IMR-90 (cell line): ENCODE data around the gene ARHGAP24. TPM values are rescaled to one million over a fixed set of nuclear protein-coding genes. Genes with fewer than 3 reads are reported as not detected.

Source experiments
- ATAC-seq: fragments of 200-7000 bp; cut with Tn5 transposase; 2 replicates; pipeline ENCODE4 v1.9.1; 2020; ENCODE audit warnings: low read depth, mild to moderate bottlenecking, moderate library complexity
- BruUV-seq: library from RNA; stranded (reverse); fragments of 400-500 nt; replicated peaks from 2 replicates; lab custom pipeline; 2021; lab: Mats Ljungman, UMichigan
- CTCF ChIA-PET: fragments of 300-600 bp; formaldehyde crosslinking; extraction: SDS; loops from one replicate; lab custom pipeline; 2021; ENCODE audit warnings: antibody characterized with exemption; lab: Yijun Ruan, JAX
- POLR2A ChIA-PET: fragments of 300-600 bp; sonication (Branson Sonifier 250); formaldehyde crosslinking; loops from one replicate; lab custom pipeline; 2022; ENCODE audit warnings: antibody characterized with exemption; ENCODE audit not compliant: unreplicated experiment; lab: Charles Lee
- DNase-seq: peaks from one replicate; pipeline ENCODE4 v3.0.0; 2013
- H2AFZ ChIP-seq: replicated peaks from 2 replicates; pipeline ENCODE3; 2013; ENCODE audit warnings: low read length, mild to moderate bottlenecking; ENCODE audit not compliant: poor library complexity
- H2AK5ac ChIP-seq: 2 replicates; pipeline ENCODE4 v1.6.1; 2013; ENCODE audit warnings: low read depth, low read length, inconsistent platforms
- H2AK9ac ChIP-seq: replicated peaks from 2 replicates; pipeline ENCODE3; 2013; ENCODE audit warnings: mild to moderate bottlenecking, low read depth, low read length, moderate library complexity; ENCODE audit not compliant: poor library complexity
- H2BK120ac ChIP-seq: 2 replicates; pipeline ENCODE4 v1.6.1; 2013; ENCODE audit warnings: low read depth, low read length, inconsistent platforms
- H2BK15ac ChIP-seq: 3 replicates; pipeline ENCODE4 v1.6.1; 2013; ENCODE audit warnings: low read depth, low read length, inconsistent platforms
- H2BK20ac ChIP-seq: 2 replicates; pipeline ENCODE4 v1.6.1; 2013; ENCODE audit warnings: low read depth, mild to moderate bottlenecking, inconsistent platforms, low read length, moderate library complexity
- H2BK5ac ChIP-seq: 2 replicates; pipeline ENCODE4 v1.6.1; 2013; ENCODE audit warnings: mild to moderate bottlenecking, low read depth, low read length, inconsistent platforms; ENCODE audit not compliant: poor library complexity, severe bottlenecking
- H3K14ac ChIP-seq: replicated peaks from 2 replicates; pipeline ENCODE4 v1.6.1; 2013; ENCODE audit warnings: low read depth, low read length, inconsistent platforms
- H3K18ac ChIP-seq: 2 replicates; pipeline ENCODE4 v1.6.1; 2013; ENCODE audit warnings: low read depth, low read length, control low read depth
- H3K23ac ChIP-seq: 2 replicates; pipeline ENCODE4 v1.6.1; 2013; ENCODE audit warnings: low read depth, low read length, inconsistent platforms
- H3K27ac ChIP-seq: 2 replicates; pipeline ENCODE4 v1.5.1; 2013; ENCODE audit warnings: mild to moderate bottlenecking, control low read depth, low read length; ENCODE audit not compliant: insufficient read depth
- H3K27me3 ChIP-seq: 2 replicates; pipeline ENCODE4 v1.6.1; 2013; ENCODE audit warnings: low read length; ENCODE audit not compliant: control insufficient read depth, insufficient read depth
- H3K36me3 ChIP-seq: 2 replicates; pipeline ENCODE4 v1.6.1; 2013; ENCODE audit warnings: low read length, mixed read lengths; ENCODE audit not compliant: control insufficient read depth, insufficient read depth
- H3K4ac ChIP-seq: 2 replicates; pipeline ENCODE4 v1.6.1; 2013; ENCODE audit warnings: low read depth, low read length, inconsistent platforms
- H3K4me1 ChIP-seq: 2 replicates; pipeline ENCODE4 v1.6.1; 2013; ENCODE audit warnings: low read length, mixed read lengths; ENCODE audit not compliant: control insufficient read depth, insufficient read depth
- H3K4me2 ChIP-seq: 2 replicates; pipeline ENCODE4 v1.6.1; 2013; ENCODE audit warnings: low read depth, mild to moderate bottlenecking, control low read depth, low read length, moderate library complexity
- H3K4me3 ChIP-seq: 2 replicates; pipeline ENCODE4 v1.5.1; 2013; ENCODE audit warnings: low read depth, mild to moderate bottlenecking, control low read depth, low read length, moderate library complexity; ENCODE audit not compliant: insufficient read depth
- H3K56ac ChIP-seq: 2 replicates; pipeline ENCODE4 v1.6.1; 2013; ENCODE audit warnings: low read length, inconsistent platforms; ENCODE audit not compliant: insufficient read depth; ENCODE audit errors: extremely low read depth
- H3K79me1 ChIP-seq, 2 experiments: 2 replicates each; pipeline ENCODE4 v1.6.1; 2013; ENCODE audit warnings: low read length in 2 of 2, inconsistent platforms in 1 of 2, low read depth in 1 of 2
- H3K9ac ChIP-seq: 2 replicates; pipeline ENCODE4 v1.6.1; 2013; ENCODE audit warnings: low read depth, low read length, control low read depth
- H3K9me1 ChIP-seq: 2 replicates; pipeline ENCODE4 v1.6.1; 2013; ENCODE audit warnings: low read length, inconsistent platforms; ENCODE audit not compliant: insufficient read depth
- H3K9me3 ChIP-seq: 2 replicates; pipeline ENCODE4 v1.6.1; 2013; ENCODE audit warnings: low read length; ENCODE audit not compliant: control insufficient read depth, insufficient read depth
- H4K20me1 ChIP-seq: 2 replicates; pipeline ENCODE4 v1.6.1; 2013; ENCODE audit warnings: low read length, inconsistent platforms; ENCODE audit not compliant: insufficient read depth
- H4K5ac ChIP-seq: 2 replicates; pipeline ENCODE4 v1.6.1; 2013; ENCODE audit warnings: mild to moderate bottlenecking, low read depth, low read length, control low read depth
- H4K8ac ChIP-seq, 2 experiments: 2 replicates each; pipeline ENCODE4 v1.6.1; 2013; ENCODE audit warnings: low read depth in 2 of 2, low read length in 2 of 2, control low read depth in 1 of 2, inconsistent platforms in 1 of 2
- H4K91ac ChIP-seq: 2 replicates; pipeline ENCODE4 v1.6.1; 2013; ENCODE audit warnings: low read depth, low read length, inconsistent platforms; ENCODE audit not compliant: insufficient read depth
- BHLHE40 ChIP-seq: fragments of 150-350 bp; IDR thresholded peaks from 2 replicates; pipeline ENCODE4 v1.6.1; 2016; ENCODE audit warnings: mild to moderate bottlenecking, low read depth, low read length
- CEBPB ChIP-seq: IDR thresholded peaks from 2 replicates; pipeline ENCODE4 v1.6.1; 2012; ENCODE audit warnings: low read depth, low read length, improper control_type of control experiment
- CHD1 ChIP-seq: IDR thresholded peaks from 2 replicates; pipeline ENCODE4 v1.6.1; 2012; ENCODE audit warnings: low read depth, low read length, improper control_type of control experiment
- ELK1 ChIP-seq: fragments of 150-350 bp; IDR thresholded peaks from 2 replicates; pipeline ENCODE4 v1.6.1; 2016; ENCODE audit warnings: low read depth, mild to moderate bottlenecking, low read length, moderate library complexity, borderline replicate concordance
- FOS ChIP-seq: fragments of 150-350 bp; IDR thresholded peaks from 2 replicates; pipeline ENCODE4 v1.6.1; 2016; ENCODE audit warnings: low read depth, low read length
- MAFK ChIP-seq: IDR thresholded peaks from 2 replicates; pipeline ENCODE4 v1.6.1; 2012; ENCODE audit warnings: low read depth, low read length, improper control_type of control experiment
- MAZ ChIP-seq: IDR thresholded peaks from 2 replicates; pipeline ENCODE4 v1.6.1; 2012; ENCODE audit warnings: low read depth, mild to moderate bottlenecking, low read length, improper control_type of control experiment, moderate library complexity, borderline replicate concordance
- MXI1 ChIP-seq: IDR thresholded peaks from 2 replicates; pipeline ENCODE4 v1.6.1; 2012; ENCODE audit warnings: low read depth, mild to moderate bottlenecking, low read length, moderate library complexity, borderline replicate concordance
- NFE2L2 ChIP-seq: fragments of 150-350 bp; IDR thresholded peaks from 2 replicates; pipeline ENCODE4 v1.6.1; 2016; ENCODE audit warnings: low read depth, mild to moderate bottlenecking, low read length
- POLR2A ChIP-seq: IDR thresholded peaks from 2 replicates; pipeline ENCODE4 v1.6.1; 2012; ENCODE audit warnings: mild to moderate bottlenecking, low read depth, low read length
- RAD21 ChIP-seq: IDR thresholded peaks from 2 replicates; pipeline ENCODE4 v1.6.1; 2012; ENCODE audit warnings: low read length, improper control_type of control experiment
- RCOR1 ChIP-seq: IDR thresholded peaks from 2 replicates; pipeline ENCODE4 v1.6.1; 2012; ENCODE audit warnings: mild to moderate bottlenecking, low read length, improper control_type of control experiment; ENCODE audit not compliant: insufficient replicate concordance
- RFX5 ChIP-seq: IDR thresholded peaks from 2 replicates; pipeline ENCODE4 v1.8.0; 2012; ENCODE audit warnings: low read depth, mild to moderate bottlenecking, low read length, moderate library complexity
- SMC3 ChIP-seq: fragments of 150-350 bp; IDR thresholded peaks from 2 replicates; pipeline ENCODE4 v1.6.1; 2016; ENCODE audit warnings: low read depth, mild to moderate bottlenecking, antibody characterized with exemption, low read length, moderate library complexity
- USF2 ChIP-seq: fragments of 150-350 bp; IDR thresholded peaks from 2 replicates; pipeline ENCODE4 v1.6.1; 2017; ENCODE audit warnings: mild to moderate bottlenecking, antibody characterized with exemption, low read length, low read depth
- WGBS, 2 experiments: methylation state at CpG; one replicate each; pipeline versions ENCODE4 v1.1.5 to v1.1.7; 2013; ENCODE audit warnings: missing lambda C conversion rate in 2 of 2; ENCODE audit not compliant: insufficient read length in 1 of 2; ENCODE audit errors: extremely low coverage in 2 of 2; 5-methylcytosine and 5-hydroxymethylcytosine counted together
- dilution Hi-C: fragments of 300-500 bp; cut with HindIII; formaldehyde crosslinking; loops from one replicate; pipeline ENCODE4 v1.14.3; 2018; ENCODE audit warnings: low sequenced_read_pairs; ENCODE audit not compliant: unreplicated experiment
- in situ Hi-C: fragments of 300-500 bp; cut with MboI; formaldehyde crosslinking; loops from 3 replicates; pipeline ENCODE4 v1.14.3; 2019; ENCODE audit warnings: low sequenced_read_pairs, inconsistent platforms, mixed read lengths
- intact Hi-C: fragments of 100-400 bp; cut with micrococcal nuclease; formaldehyde crosslinking; loops from 2 replicates; pipeline ENCODE4 v1.10.0; 2022
- polyA plus RNA-seq, 3 experiments: library from polyadenylated mRNA; depleted of rRNA; stranded (reverse); fragments of >200 nt; gene quantifications; 2 replicates each; pipeline ENCODE4 v1.2.3, GENCODE V29; 2012; ENCODE audit warnings: low replicate concordance in 1 of 3
- total RNA-seq: library from RNA; depleted of rRNA; stranded (reverse); fragments of >200 nt; gene quantifications from 2 replicates; pipeline ENCODE4 v1.2.3, GENCODE V29; 2012
- TF ChIP-seq, protein P1 (sequence below): conservative IDR thresholded peaks from 2 replicates; pipeline ENCODE4 v1.5.1; 2012; ENCODE audit warnings: mild to moderate bottlenecking, low read depth, low read length, improper control_type of control experiment

The ARHGAP24 gene
- total and polyA plus RNA-seq, 2 of the 4 experiments (the other 2 are of a cell fraction) = 11.9 to 24.0 TPM

DNA sequence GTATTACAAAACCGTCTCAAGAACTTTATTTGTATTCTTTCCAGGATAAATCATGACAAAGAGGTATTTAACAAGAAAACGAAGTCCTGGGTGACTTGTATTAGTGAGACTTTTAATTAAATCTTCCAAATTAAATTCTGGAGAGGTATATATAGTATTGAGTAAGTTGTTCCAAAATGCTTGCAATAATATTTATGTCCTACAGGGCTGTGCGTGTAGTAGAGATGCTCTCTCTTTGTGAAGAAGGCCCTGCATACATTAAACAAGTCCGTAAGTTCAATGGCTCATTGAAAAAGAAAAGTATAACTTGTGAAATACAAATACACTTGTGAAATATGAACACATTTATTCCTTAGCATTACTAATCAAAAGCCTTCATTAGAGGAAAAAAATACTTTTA lies 211.4 kb downstream of the ARHGAP24 start:
- in situ Hi-C loops = no loop called here
- no peak for ATAC-seq

More for the DNA sequence above, 211.4 kb downstream of the ARHGAP24 start:
- intact Hi-C loops = no loop called here
- Histone ChIP-seq H3K9me3 (no peaks in the 10 kb centered on the region), H3K9ac (no peak overlapping the region), H3K56ac (no peak overlapping the region), H3K4ac (no peak overlapping the region), H3K9me1 (no peaks in the 10 kb centered on the region), H3K14ac (no peak overlapping the region), H2BK120ac (no peak overlapping the region), H3K4me3 (no peak overlapping the region), H3K79me1 (no peaks in the 10 kb centered on the region), H3K4me2 (no peak overlapping the region), H2AK5ac (no peak overlapping the region), H3K4me1 (no peaks in the 10 kb centered on the region), H3K27ac (no peak overlapping the region), H2BK20ac (no peak overlapping the region), H4K5ac (no peak overlapping the region), H4K91ac (no peak overlapping the region), H4K20me1 (no peaks in the 10 kb centered on the region), H4K8ac (no peak overlapping the region), H2BK15ac (no peak overlapping the region), H2AK9ac (no peak overlapping the region), H2BK5ac (no peak overlapping the region), H3K36me3 (no peaks in the 10 kb centered on the region), H3K23ac (no peak overlapping the region), H3K18ac (no peak overlapping the region), H3K27me3 (no peaks in the 10 kb centered on the region), H2AFZ (no peak overlapping the region)
- no peak for DNase-seq
- no CpG with 5 or more reads among the region's 4 CpGs for WGBS, 2 experiments
- TF ChIP-seq NFE2L2 (no peak), BHLHE40 (no peak), CHD1 (no peak), POLR2A (no peak), MXI1 (no peak), ELK1 (no peak), FOS (no peak), USF2 (no peak), CEBPB (no peak), RCOR1 (no peak), MAZ (no peak), RAD21 (no peak), SMC3 (no peak), RFX5 (no peak), MAFK (no peak)
- TF ChIP-seq, protein P1, sequence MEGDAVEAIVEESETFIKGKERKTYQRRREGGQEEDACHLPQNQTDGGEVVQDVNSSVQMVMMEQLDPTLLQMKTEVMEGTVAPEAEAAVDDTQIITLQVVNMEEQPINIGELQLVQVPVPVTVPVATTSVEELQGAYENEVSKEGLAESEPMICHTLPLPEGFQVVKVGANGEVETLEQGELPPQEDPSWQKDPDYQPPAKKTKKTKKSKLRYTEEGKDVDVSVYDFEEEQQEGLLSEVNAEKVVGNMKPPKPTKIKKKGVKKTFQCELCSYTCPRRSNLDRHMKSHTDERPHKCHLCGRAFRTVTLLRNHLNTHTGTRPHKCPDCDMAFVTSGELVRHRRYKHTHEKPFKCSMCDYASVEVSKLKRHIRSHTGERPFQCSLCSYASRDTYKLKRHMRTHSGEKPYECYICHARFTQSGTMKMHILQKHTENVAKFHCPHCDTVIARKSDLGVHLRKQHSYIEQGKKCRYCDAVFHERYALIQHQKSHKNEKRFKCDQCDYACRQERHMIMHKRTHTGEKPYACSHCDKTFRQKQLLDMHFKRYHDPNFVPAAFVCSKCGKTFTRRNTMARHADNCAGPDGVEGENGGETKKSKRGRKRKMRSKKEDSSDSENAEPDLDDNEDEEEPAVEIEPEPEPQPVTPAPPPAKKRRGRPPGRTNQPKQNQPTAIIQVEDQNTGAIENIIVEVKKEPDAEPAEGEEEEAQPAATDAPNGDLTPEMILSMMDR = no peak
- ChIA-PET POLR2A (no interaction called here), CTCF (no interaction called here)
- BruUV-seq = no TSS peak
- dilution Hi-C loops = no loop called here
